ENCODE results near the gene ST6GALNAC4. TPM values are rescaled to one million over a fixed set of nuclear protein-coding genes. Genes with fewer than 3 reads are reported as not detected.

Gene ST6GALNAC4
- total RNA-seq, 1 experiment from 2014 or later = 15.4 TPM

DNA sequence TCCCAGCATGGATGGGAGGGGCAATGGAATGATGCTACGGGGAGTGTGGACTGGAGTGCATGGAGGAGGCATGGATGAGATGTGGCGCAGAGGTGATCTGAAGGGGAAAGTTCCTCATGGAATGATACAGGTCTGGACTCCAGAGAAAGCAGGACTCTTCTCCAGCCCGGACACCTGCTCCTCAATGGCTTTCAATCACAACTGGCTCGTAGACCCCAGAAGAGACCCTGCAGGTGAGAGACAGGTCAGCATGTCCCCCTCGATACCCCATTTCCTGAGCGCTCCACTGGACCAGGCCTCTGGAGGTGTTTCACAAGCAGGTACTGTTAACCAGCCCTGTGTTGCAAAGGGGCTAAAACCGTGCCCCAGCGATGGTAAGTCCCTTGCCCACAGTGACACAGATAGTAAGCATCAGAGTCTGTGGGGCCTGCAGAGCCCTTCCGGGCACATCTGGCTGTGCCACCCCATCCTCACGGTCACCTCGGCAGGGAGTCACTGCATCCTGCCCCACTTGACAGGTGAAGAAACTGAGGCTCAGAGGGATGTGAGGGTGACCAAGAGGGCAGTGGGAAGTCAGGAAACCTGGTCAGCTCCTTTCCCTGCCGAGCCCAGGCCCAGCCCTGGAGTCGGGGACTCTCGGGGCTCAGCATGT lies 26.3 kb upstream of the ST6GALNAC4 start:
- Histone ChIP-seq H3K18ac (ENCODE audit: insufficient read length, low read depth, low read length) (no peak overlapping the region), H3K9ac (ENCODE audit: extremely low read depth, insufficient read length, low read length) (no peak overlapping the region), H3K14ac (ENCODE audit: insufficient read depth, low read length) (no peak overlapping the region), H3K27ac (ENCODE audit: insufficient read length, low read depth, low read length) (no peak overlapping the region), H3K23ac (ENCODE audit: insufficient read length, low read depth, low read length) (no peak overlapping the region), H3K9me3 (ENCODE audit: control insufficient read depth, low read depth, low read length) (no peaks in the 10 kb centered on the region), H3K4me2 (ENCODE audit: insufficient read depth, insufficient read length, low read length) (no peak overlapping the region), H2BK5ac (ENCODE audit: insufficient read length, low read length) (no peak overlapping the region), H2AFZ (ENCODE audit: low read length) (no peak overlapping the region), H3K4me1 (ENCODE audit: insufficient read depth, low read length) (no peaks in the 10 kb centered on the region), H2BK15ac (ENCODE audit: low read depth, low read length) (no peak overlapping the region), H2AK5ac (ENCODE audit: insufficient read length, low read length) (no peak overlapping the region), H3K56ac (ENCODE audit: insufficient read length, low read depth, low read length) (no peak overlapping the region), H2BK20ac (ENCODE audit: low read depth, low read length, poor library complexity, severe bottlenecking) (no peak overlapping the region), H4K5ac (ENCODE audit: insufficient read length, low read depth, low read length) (no peak overlapping the region), H3T11ph (ENCODE audit: low read length) (no peak overlapping the region), H4K91ac (ENCODE audit: insufficient read length, low read depth, low read length) (no peak overlapping the region), H3K23me2 (ENCODE audit: insufficient read length, low read depth, low read length, poor library complexity, severe bottlenecking) (no peaks in the 10 kb centered on the region), H2BK12ac (ENCODE audit: insufficient read length, low read depth, low read length) (no peak overlapping the region), H3K79me1 (ENCODE audit: insufficient read depth, low read depth, low read length, poor library complexity, severe bottlenecking) (no peaks in the 10 kb centered on the region), H3K4ac (ENCODE audit: low read depth, low read length) (no peak overlapping the region), H3K27me3 (ENCODE audit: insufficient read depth, low read length) (no peaks in the 10 kb centered on the region), H4K8ac (replicated peaks; ENCODE audit: insufficient read length, low read depth, low read length) (no peak overlapping the region), H3K79me2 (ENCODE audit: insufficient read depth, low read length) (no peaks in the 10 kb centered on the region), H2BK120ac (ENCODE audit: low read depth, low read length, poor library complexity, severe bottlenecking) (no peak overlapping the region), H4K20me1 (ENCODE audit: control insufficient read depth, insufficient read depth, insufficient read length) (no peaks in the 10 kb centered on the region)
- TF ChIP-seq CTCF (conservative IDR thresholded peaks at IDR 0.05) = no peak
- H3K9me3 Mint-ChIP-seq = no peaks in the 10 kb centered on the region
- no peak overlapping the region for H3K4me3 Mint-ChIP-seq
- no CpG with 5 or more reads among the region's 14 CpGs for WGBS (ENCODE audit: extremely low coverage, insufficient read length, low lambda C conversion rate)
- no peak for DNase-seq
- H3K36me3 Mint-ChIP-seq (ENCODE audit: insufficient read depth in 1 of 3, low read depth in 3 of 3) = peaks cover 10 to 49% (median 43%) of the 10 kb centered on the region in 3 experiments; a peak in 6 of 7 replicates
- peaks cover 13 to 37% of the 10 kb centered on the region in 2 experiments for H3K4me1 Mint-ChIP-seq
- peak overlapping the region in 2 of 3 experiments; percentile 22 to 45; a peak in 3 of 7 replicates for H3K27ac Mint-ChIP-seq
- peaks cover 2% of the 10 kb centered on the region; the same call in 1 of the 2 replicates for H3K27me3 Mint-ChIP-seq (ENCODE audit: low read depth)

Data from H9 (cell line).